ENCODE measurements around the gene BLID.

The BLID gene

DNA sequence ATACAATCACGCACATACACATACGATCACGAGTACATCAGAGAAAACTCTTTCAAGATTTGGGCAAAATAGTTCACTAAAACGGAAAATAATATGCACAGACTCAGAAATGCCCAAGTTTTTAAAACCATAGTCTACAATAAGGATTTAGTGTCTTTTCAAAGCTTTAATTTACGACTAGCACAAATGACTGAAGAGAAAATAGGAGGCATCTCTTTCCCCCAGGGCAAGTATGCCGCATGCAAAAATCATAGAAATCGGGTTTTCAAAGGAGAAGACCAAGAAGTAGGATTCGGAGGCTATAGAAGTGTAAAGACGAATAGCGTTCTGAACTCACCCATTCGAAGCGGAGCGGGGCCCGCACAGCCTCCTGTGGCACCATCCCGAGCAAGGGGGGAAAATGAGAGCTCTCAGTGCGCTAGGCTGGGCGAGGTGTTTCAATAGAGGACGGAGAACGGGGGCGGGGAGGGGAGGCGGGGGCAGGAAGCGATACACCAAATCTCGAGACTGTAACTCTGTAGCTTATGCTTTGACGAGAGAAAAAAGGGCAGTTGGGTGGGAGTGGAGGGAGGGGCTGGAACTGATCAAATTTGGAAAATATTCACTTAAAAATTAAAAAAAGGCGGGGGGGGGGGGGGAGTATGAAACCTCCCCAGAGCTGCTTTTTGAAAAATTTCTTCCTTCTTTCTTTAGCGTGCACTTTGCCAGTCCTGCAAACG, 15.8 kb downstream of the BLID start:
- no peak overlapping the region for H3K9ac ChIP-seq (ENCODE audit: low read length)
- no peak overlapping the region for H3K27ac ChIP-seq (ENCODE audit: low read depth, low read length)
- TF ChIP-seq, protein P1, sequence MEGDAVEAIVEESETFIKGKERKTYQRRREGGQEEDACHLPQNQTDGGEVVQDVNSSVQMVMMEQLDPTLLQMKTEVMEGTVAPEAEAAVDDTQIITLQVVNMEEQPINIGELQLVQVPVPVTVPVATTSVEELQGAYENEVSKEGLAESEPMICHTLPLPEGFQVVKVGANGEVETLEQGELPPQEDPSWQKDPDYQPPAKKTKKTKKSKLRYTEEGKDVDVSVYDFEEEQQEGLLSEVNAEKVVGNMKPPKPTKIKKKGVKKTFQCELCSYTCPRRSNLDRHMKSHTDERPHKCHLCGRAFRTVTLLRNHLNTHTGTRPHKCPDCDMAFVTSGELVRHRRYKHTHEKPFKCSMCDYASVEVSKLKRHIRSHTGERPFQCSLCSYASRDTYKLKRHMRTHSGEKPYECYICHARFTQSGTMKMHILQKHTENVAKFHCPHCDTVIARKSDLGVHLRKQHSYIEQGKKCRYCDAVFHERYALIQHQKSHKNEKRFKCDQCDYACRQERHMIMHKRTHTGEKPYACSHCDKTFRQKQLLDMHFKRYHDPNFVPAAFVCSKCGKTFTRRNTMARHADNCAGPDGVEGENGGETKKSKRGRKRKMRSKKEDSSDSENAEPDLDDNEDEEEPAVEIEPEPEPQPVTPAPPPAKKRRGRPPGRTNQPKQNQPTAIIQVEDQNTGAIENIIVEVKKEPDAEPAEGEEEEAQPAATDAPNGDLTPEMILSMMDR (IDR thresholded peaks at IDR 0.05; ENCODE audit: insufficient read depth, low read length, poor library complexity, severe bottlenecking) = no peak
- no peak for TF ChIP-seq EZH2phosphoT487 (conservative IDR thresholded peaks at IDR 0.05; ENCODE audit: low read length)
- no peaks in the 10 kb centered on the region for H3K79me2 ChIP-seq (ENCODE audit: insufficient read depth, low read length)
- H3F3A ChIP-seq (ENCODE audit: insufficient read depth) = no peaks in the 10 kb centered on the region
- no peak overlapping the region for H3K4me3 ChIP-seq (ENCODE audit: insufficient read depth, low read length, poor library complexity, severe bottlenecking)
- no peaks in the 10 kb centered on the region for H3K36me3 ChIP-seq (ENCODE audit: low read length)
- H4K20me1 ChIP-seq (ENCODE audit: low read depth, low read length) = no peaks in the 10 kb centered on the region
- H2AFZ ChIP-seq (ENCODE audit: low read depth, low read length, severe bottlenecking) = no peak overlapping the region
- no peaks in the 10 kb centered on the region for H3K9me2 ChIP-seq (replicated peaks; ENCODE audit: insufficient read depth, low read length)
- no peaks in the 10 kb centered on the region for H3K9me3 ChIP-seq (ENCODE audit: insufficient read depth, low read length)
- no peak overlapping the region for H3K4me2 ChIP-seq (ENCODE audit: low read depth, low read length, poor library complexity, severe bottlenecking)
- H3K27me3 ChIP-seq (ENCODE audit: low read length) = no peaks in the 10 kb centered on the region

DNA sequence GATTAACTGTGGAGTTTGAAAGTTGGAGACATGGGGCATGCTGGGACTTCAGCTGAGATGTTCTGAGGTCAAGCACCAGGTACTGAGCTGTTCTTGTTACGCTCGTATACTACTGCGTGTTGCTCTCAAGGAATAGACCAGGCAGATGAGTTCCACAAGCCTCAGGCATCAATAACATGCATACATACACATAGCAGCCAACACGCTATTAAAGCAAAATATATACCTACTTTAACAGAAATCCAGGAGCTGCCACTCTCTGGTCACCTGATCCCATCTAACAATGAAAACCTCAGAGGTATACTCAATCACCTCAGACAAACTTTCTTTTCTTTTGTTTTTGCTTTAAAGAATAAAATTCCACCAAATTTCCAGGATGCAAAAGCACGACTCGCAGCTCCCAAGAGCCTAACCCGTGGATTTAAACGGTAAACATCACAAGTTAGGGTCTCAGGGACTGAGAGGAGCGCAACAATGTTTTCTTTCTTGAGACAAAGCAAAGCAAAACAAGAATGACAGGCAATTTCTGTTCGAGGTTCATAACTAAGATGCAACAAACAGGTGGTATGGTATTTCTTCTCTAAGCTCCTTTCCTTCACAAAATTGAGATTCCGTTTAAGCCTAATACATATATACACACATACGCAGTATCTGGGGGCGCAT, 16.5 kb downstream of the BLID start:
- Histone ChIP-seq H4K20me1 (ENCODE audit: low read depth, low read length) (no peaks in the 10 kb centered on the region), H3K79me2 (ENCODE audit: insufficient read depth, low read length) (no peaks in the 10 kb centered on the region), H3K36me3 (ENCODE audit: low read length) (no peaks in the 10 kb centered on the region), H3K27ac (ENCODE audit: low read depth, low read length) (no peak overlapping the region), H2AFZ (ENCODE audit: low read depth, low read length, severe bottlenecking) (no peak overlapping the region), H3K9me2 (replicated peaks; ENCODE audit: insufficient read depth, low read length) (no peaks in the 10 kb centered on the region), H3K9me3 (ENCODE audit: insufficient read depth, low read length) (no peaks in the 10 kb centered on the region), H3K4me3 (ENCODE audit: insufficient read depth, low read length, poor library complexity, severe bottlenecking) (no peak overlapping the region), H3K27me3 (ENCODE audit: low read length) (no peaks in the 10 kb centered on the region), H3F3A (ENCODE audit: insufficient read depth) (no peaks in the 10 kb centered on the region), H3K9ac (ENCODE audit: low read length) (no peak overlapping the region), H3K4me2 (ENCODE audit: low read depth, low read length, poor library complexity, severe bottlenecking) (no peak overlapping the region)
- TF ChIP-seq, protein P1 (IDR thresholded peaks at IDR 0.05; ENCODE audit: insufficient read depth, low read length, poor library complexity, severe bottlenecking) = no peak
- TF ChIP-seq EZH2phosphoT487 (conservative IDR thresholded peaks at IDR 0.05; ENCODE audit: low read length) = no peak

DNA sequence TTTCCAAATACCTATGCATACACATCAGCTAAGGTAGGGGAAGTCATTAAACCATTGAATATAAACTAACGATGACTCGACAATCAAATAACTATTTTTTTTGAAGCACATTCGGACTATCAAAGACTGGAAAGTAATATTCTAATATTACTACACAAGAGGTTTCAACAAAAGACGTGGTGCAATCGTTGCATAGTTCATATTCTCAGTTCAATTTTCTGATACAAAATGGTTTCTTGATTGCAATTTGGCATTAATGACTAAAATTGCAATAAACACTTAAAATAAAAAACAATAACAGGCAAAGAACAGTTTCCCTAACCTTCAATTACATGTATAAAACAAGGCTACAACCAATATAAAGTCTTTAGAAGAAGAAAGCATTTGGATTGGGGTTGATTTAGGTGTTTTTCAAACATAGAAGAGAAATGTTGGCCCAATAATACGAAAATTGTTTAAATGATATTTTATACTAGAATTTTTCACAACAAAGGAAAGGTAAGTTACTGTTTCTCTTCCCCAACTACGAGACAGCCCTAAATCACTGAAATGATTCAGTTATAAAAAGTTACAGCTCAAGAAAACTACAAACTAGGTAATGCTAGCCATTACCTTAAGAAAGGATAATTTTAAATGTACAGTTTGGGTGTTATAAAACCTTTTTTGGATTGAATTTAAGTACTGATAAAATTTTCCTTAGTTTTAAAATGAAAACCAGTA, 17.6 kb downstream of the BLID start:
- no peaks in the 10 kb centered on the region for H3F3A ChIP-seq (ENCODE audit: insufficient read depth)
- no peaks in the 10 kb centered on the region for H3K79me2 ChIP-seq (ENCODE audit: insufficient read depth, low read length)
- TF ChIP-seq, protein P1 (IDR thresholded peaks at IDR 0.05; ENCODE audit: insufficient read depth, low read length, poor library complexity, severe bottlenecking) = no peak
- TF ChIP-seq EZH2phosphoT487 (conservative IDR thresholded peaks at IDR 0.05; ENCODE audit: low read length) = no peak

More for the DNA sequence above, 17.6 kb downstream of the BLID start:
- H3K27ac ChIP-seq (ENCODE audit: low read depth, low read length) = no peak overlapping the region
- no peaks in the 10 kb centered on the region for H3K9me2 ChIP-seq (replicated peaks; ENCODE audit: insufficient read depth, low read length)
- no peaks in the 10 kb centered on the region for H3K27me3 ChIP-seq (ENCODE audit: low read length)
- H3K4me2 ChIP-seq (ENCODE audit: low read depth, low read length, poor library complexity, severe bottlenecking) = no peak overlapping the region
- H3K4me3 ChIP-seq (ENCODE audit: insufficient read depth, low read length, poor library complexity, severe bottlenecking) = no peak overlapping the region
- H3K36me3 ChIP-seq (ENCODE audit: low read length) = no peaks in the 10 kb centered on the region
- no peaks in the 10 kb centered on the region for H3K9me3 ChIP-seq (ENCODE audit: insufficient read depth, low read length)
- no peak overlapping the region for H2AFZ ChIP-seq (ENCODE audit: low read depth, low read length, severe bottlenecking)
- H4K20me1 ChIP-seq (ENCODE audit: low read depth, low read length) = no peaks in the 10 kb centered on the region
- H3K9ac ChIP-seq (ENCODE audit: low read length) = no peak overlapping the region
